MV-4-11 (cell line): ENCODE data around the gene C6orf120.

Source experiments
- DNase-seq: peaks from one replicate; lab custom pipeline; 2025; lab: John Stamatoyannopoulos, UW

Gene C6orf120

DNA sequence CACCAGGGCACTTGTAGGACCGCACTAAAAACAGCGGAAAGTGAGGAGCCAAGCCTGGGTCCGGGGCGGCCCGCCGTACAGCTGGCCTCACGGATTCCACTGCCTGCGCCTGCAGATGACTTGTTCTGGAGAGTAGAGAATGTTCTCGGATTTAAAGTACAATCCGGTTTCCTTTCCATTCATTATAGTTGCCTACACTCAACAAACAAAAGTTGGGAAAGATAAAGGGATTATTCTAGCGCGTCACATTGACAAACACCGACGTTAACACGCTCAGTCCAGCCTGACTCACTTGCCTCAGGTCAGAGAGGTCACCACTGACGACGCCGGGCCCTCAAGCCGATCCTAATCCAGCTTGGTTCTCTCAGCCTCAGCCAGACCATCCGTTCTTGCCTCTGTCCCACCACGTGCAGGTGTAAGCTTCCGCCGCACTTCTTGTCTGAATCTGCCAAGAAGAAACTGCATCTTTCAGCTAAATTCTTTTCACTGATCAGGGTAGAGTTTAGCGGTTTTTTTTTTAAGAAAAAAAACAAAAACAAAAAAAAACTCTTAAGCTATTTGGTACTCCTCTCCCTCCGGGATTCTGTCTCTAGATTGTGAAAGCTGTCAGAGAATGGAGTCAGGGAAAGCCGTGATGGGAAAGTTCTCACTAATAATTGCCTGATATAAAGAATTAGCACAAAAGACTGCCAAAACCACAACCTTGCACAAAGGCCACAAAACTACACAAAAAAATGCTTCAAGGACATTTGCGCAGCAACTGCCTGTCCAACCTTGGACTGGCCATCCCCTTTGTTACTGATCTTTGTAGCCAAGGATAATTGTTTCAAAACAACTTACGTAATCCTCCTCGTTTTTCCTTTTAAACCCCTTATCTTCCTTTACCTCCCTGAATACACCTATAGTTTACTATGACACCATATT, 23.5 kb downstream of the C6orf120 start:
- peak; percentile 69 for DNase-seq

DNA sequence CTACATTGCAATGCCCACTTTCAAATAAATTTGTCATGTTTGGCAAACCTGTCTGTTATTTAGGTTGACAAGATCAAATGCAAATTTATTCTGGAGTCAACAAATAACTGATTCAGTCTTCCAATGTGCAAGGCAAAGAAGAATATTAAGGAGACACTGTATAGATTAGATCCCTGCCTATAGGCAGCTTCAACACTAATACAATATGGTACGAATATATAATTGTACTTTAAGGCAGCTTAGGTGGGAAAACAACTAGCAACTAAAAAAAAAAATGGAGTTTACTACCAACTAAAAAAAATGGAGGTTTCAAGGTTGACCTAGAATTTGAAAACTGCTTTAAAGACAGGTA, 24.1 kb downstream of the C6orf120 start:
- no peak for DNase-seq

DNA sequence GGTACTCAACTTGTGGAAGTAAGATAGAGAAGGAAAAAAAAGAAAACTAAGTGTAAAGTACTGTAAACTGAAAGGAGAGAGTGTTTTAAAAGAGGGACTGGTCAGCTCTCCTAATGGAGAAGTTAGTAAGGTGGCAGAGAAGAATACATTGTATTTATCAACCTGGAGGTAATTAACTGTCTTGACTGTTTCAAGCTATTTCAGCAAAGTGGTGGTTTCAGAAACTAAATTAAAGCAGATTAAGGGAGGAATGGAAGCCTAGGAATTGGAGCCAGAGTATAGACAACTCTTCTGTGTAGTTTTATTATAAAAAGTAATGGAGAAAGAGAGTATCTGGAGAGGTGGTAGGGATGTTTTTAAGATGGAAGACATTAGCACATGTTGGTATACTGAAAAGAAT, 25.0 kb downstream of the C6orf120 start:
- no peak for DNase-seq

DNA sequence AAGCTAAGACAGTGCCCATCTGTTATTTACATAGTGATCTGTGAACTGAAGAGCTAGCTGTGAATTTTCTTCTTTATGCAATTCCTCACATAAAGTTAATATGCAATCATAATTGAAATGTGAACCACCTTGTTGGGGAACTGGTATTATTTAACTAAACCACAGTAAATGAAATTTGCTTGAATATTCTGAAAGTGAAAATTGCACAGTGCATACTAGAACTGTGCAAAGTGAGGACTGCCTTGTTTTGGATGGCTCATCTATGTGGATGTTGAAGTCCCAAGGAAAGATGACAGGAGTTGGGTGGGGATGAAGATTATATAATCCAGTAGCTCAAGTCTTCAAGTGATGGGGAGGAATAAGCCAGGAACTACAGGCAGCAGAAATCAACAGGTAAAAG, 28.0 kb downstream of the C6orf120 start:
- DNase-seq, result no peak

DNA sequence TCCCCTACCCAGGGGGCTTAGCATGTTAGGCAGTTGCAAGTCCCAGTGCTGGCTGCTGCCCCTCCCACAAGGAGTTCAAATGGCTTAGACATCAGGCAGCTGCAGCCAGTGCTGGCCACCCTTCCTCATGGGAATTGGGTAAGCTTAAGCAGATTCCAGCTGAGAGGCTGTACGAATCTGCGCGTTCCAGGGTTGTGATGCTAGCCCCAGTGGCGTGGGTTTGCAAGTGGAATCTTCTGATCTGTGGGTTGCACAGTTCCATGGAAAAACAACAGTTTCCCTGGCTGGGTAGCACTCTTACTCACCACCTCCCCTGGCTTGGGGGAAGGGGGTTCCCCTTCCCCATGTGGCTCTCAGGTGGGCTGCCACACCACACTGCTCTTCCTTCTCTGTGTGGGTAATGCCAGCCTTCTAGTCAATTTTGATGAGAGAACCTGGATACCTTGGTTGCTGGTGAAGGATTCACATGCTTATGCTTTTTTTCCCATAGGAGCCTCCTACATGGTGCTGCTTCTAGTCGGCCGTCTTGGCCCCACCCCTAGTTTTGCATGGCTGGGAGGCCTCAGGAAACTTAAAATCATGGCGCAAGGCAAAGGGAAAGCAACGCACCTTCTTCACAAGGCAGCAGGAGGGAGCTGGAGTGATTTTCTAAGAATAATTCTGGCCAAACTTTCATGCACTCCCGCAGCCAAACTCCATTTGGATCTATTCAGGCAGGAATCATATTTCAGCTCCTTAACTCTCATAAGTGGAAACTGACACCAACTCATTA, 36.5 kb downstream of the C6orf120 start:
- DNase-seq, result no peak

DNA sequence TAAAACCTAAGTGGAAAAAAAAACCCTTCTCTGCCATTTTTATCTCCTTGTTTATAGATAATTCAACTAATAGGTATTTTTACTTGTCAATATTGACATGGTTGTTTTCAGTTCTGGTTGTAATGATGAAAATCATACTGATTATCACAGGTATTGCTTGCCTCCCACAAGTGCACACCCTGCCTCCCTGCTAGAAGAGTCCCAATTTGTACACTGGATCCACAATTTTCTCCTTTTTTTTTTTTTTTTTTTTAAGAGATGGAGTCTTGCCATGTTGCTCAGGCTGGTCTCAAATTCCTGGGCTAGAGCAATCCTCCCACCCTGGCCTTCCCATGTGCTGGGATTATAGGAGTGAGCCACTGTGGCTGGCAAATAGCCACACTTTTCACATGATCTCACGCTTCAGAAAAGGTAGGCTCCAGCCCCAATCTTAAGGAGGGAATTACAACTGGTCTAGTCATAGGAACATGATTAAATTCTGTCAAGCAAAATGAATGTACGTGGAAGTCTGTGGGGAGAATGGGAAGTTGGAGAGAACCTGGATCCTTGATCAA, 37.1 kb downstream of the C6orf120 start:
- no peak for DNase-seq

DNA sequence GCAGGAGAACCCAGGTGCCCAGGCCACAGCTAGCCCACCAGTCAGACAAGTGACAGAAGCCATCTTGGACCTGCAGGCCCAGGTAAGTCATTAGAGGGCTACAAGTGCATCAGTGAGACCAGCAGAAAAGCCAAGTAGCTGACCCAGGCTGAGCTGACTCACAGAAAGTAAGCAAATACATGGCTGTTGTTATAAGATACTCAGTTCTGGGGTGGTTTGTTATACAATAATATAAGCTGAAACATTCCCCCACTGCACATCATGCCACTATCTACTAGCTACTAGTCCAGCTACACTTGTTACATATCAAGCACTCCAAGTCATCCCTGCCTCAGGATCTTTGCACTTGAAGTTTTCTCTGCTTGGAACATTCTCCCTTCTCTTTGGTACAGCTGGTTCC, 39.4 kb downstream of the C6orf120 start:
- DNase-seq, result no peak

DNA sequence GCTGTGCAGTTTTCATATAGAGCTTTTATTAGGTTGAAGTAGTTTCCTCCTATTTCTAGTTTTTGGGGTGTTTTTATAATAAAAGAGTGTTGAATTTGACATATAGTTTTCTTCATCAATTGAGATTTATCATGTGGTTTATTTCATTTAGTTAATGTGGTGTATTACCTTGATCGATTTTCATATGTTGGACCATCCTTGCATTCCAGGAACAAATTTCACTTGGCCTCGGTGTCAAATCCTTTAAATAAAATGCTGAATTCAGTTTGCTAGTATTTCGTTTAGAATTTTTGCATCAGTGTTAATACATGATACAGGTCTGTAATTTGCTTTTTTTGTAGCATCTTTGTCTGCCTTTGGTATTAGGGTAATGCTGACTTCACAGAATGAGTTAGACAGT, 43.5 kb downstream of the C6orf120 start:
- no peak for DNase-seq

DNA sequence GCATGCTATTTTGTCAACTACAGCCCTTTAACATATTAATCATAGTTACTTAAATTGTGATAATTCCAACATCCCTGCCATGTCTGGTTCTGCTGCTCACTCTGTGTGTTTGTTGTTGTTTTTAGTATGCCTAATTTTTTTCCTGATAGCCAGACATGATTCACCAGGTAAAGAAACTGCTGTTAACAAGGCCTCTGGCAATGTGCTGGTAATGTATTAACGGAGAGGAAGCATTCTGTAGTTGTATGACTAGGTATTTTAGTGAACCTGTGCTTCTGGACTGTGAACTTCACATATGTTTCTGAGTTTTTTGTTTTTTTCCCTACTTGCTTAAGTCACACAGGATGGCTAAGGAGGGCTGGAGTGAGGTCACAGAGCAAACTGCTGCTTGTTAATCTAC, 44.6 kb downstream of the C6orf120 start:
- no peak for DNase-seq

DNA sequence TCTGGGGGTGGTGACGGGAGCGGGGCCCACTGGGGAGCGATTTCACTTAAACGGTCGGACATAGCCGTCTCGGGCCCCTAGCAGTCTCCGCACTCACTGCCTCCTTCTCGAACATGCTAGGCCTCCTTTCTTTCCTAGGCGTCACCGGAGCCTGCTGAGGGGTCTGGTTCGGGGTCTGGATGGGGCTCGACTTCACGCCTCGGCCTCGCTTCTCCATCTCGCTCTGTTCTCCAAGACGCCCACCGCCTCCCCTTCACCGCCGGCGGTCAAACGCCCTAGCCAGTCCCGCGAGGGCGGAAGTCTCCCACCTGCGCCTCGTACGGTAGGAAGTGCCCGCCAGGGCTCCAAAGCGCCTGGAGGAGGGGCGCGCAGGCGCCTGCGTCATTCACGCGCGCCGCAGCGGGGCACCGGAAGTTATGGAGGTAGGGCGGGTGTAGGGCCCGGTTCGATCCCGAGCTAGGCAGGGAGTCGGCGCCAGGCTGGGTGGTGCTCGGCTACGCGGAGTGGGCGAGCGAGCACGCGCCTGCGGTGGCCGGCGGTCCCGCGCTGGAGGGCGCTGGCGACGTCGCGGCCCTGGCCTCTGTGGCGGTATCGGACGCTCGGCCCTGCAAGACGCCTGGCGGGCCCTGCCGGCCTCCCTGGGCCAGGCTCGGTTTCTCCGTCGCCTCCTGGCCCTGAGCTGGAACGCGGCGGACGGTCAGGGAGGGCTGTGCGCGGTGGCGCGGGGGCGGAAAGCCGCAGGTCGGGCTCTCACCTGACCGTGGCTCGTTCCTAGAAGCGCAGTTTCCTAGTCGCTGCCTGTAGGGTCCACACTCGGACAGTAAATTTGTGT, 49.5 kb downstream of the C6orf120 start, which contains the start of the genes DYNLT2 and ERMARD:
Gene DYNLT2 (minus strand): TSS at position 331 of the 832 bp plus-strand sequence. CDS start 114 bp downstream, at position 217.
Gene ERMARD (plus strand): TSS at position 381 of the 832 bp plus-strand sequence. CDS start 36 bp downstream, at position 417.
- DNase-seq, result peak; percentile 83

DNA sequence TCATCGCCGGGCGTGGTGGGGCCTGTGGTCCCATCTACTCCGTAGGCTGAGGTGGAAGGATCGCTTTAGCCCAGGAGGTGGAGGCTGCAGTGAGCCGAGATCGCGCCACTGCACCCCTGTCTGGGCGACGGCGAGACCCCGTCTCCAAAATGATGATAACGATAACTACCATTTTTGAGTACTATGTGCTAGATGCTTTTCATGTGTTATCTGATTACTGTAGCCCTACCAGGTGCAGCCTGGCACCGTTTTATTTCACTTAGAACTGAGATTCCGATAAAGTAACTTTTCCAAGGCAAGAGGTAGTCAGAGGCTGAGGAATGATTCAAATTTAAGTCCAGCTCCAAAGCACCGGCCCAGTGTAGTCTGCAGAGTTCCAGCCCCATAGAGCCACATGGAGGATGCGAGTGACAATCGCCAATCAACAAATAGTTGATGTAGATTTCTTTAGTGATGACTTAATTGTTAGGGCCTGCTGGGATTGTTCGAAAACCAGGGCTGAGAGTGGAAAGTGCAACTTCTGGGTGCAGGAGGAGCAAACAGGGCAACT, 50.2 kb downstream of the C6orf120 start:
- DNase-seq, result no peak
